Activated B cell treated with CpG ODN at 0.5 μM for 24 hours (primary cell): ENCODE data around the gene TCERG1L. TPM values are rescaled to one million over a fixed set of nuclear protein-coding genes. Genes with fewer than 3 reads are reported as not detected.

Source experiments
- ATAC-seq: fragments of 200-7000 bp; cut with Tn5 transposase; one replicate; pipeline ENCODE4 v1.10.0; 2021; ENCODE audit warnings: low read depth, mild to moderate bottlenecking, moderate library complexity
- CTCF ChIA-PET: fragments of 350-600 bp; sonication (Branson Sonifier 250); formaldehyde crosslinking; loops from one replicate; lab custom pipeline; 2021; ENCODE audit warnings: antibody characterized with exemption; lab: Charles Lee
- POLR2A ChIA-PET: fragments of 350-600 bp; sonication (Branson Sonifier 250); formaldehyde crosslinking; loops from one replicate; lab custom pipeline; 2021; ENCODE audit warnings: antibody characterized with exemption; lab: Charles Lee
- DNase-seq: peaks from one replicate; pipeline ENCODE4 v3.0.0; 2022
- H3K27ac Mint-ChIP-seq: one replicate; pipeline ENCODE4 v1.8.0; 2020; ENCODE audit warnings: mixed read lengths
- H3K27me3 Mint-ChIP-seq: one replicate; pipeline ENCODE4 v1.8.0; 2021; ENCODE audit warnings: mixed read lengths
- H3K36me3 Mint-ChIP-seq: one replicate; pipeline ENCODE4 v1.8.0; 2021; ENCODE audit warnings: low read depth, mixed read lengths
- H3K4me1 Mint-ChIP-seq: one replicate; pipeline ENCODE4 v1.8.0; 2021; ENCODE audit warnings: mixed read lengths
- H3K4me3 Mint-ChIP-seq: one replicate; pipeline ENCODE4 v1.8.0; 2020; ENCODE audit warnings: mild to moderate bottlenecking, mixed read lengths
- H3K9me3 Mint-ChIP-seq: one replicate; pipeline ENCODE4 v1.8.0; 2020; ENCODE audit warnings: mixed read lengths
- intact Hi-C: fragments of 100-400 bp; cut with micrococcal nuclease; formaldehyde crosslinking; loops from one replicate; pipeline ENCODE4 v1.15.1; 2024
- total RNA-seq: library from RNA; stranded (reverse); gene quantifications from 2 replicates; pipeline ENCODE4 v1.2.3, GENCODE V29; 2022
- TF ChIP-seq, protein P1 (sequence below): fragments of 200-600 bp; IDR thresholded peaks from one replicate; pipeline ENCODE4 v1.8.0; 2022; ENCODE audit warnings: antibody characterized with exemption, mild to moderate bottlenecking

TCERG1L gene
- total RNA-seq, 1 donor from 2014 or later = not detected

GRCh38 chr10:131180740-131181415, 130.6 kb downstream of the TCERG1L start:
- Mint-ChIP-seq H3K4me1 (no peaks in the 10 kb centered on the region), H3K4me3 (no peak overlapping the region), H3K9me3 (no peaks in the 10 kb centered on the region), H3K27me3 (no peaks in the 10 kb centered on the region), H3K27ac (no peak overlapping the region), H3K36me3 (no peaks in the 10 kb centered on the region)
- TF ChIP-seq, protein P1, sequence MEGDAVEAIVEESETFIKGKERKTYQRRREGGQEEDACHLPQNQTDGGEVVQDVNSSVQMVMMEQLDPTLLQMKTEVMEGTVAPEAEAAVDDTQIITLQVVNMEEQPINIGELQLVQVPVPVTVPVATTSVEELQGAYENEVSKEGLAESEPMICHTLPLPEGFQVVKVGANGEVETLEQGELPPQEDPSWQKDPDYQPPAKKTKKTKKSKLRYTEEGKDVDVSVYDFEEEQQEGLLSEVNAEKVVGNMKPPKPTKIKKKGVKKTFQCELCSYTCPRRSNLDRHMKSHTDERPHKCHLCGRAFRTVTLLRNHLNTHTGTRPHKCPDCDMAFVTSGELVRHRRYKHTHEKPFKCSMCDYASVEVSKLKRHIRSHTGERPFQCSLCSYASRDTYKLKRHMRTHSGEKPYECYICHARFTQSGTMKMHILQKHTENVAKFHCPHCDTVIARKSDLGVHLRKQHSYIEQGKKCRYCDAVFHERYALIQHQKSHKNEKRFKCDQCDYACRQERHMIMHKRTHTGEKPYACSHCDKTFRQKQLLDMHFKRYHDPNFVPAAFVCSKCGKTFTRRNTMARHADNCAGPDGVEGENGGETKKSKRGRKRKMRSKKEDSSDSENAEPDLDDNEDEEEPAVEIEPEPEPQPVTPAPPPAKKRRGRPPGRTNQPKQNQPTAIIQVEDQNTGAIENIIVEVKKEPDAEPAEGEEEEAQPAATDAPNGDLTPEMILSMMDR = no peak
- DNase-seq = no peak
- no peak for ATAC-seq
- intact Hi-C loops = no loop called here
- ChIA-PET POLR2A (no interaction called here), CTCF (no interaction called here)

GRCh38 chr10:131180086-131180485, 131.4 kb downstream of the TCERG1L start:
- Mint-ChIP-seq H3K4me1 (no peaks in the 10 kb centered on the region), H3K4me3 (no peak overlapping the region), H3K27ac (no peak overlapping the region), H3K9me3 (no peaks in the 10 kb centered on the region), H3K36me3 (no peaks in the 10 kb centered on the region), H3K27me3 (no peaks in the 10 kb centered on the region)
- intact Hi-C loops = no loop called here
- DNase-seq = no peak
- no peak for ATAC-seq
- CTCF ChIA-PET = no interaction called here
- POLR2A ChIA-PET = no interaction called here
- TF ChIP-seq, protein P1 = no peak

- H3K9me3 Mint-ChIP-seq = no peaks in the 10 kb centered on the region
- no peaks in the 10 kb centered on the region for H3K27me3 Mint-ChIP-seq
- no peak for ATAC-seq
- ChIA-PET CTCF (no interaction called here), POLR2A (no interaction called here)
- DNase-seq = no peak
- TF ChIP-seq, protein P1 = no peak
- H3K4me1 Mint-ChIP-seq = no peaks in the 10 kb centered on the region
- H3K36me3 Mint-ChIP-seq = no peaks in the 10 kb centered on the region
- intact Hi-C loops = no loop called here
- no peak overlapping the region for H3K4me3 Mint-ChIP-seq
- H3K27ac Mint-ChIP-seq = no peak overlapping the region
These were observed 132.2 kb downstream of the TCERG1L start for GRCh38 chr10:131179361-131179760.

GRCh38 chr10:131178521-131179331, 132.8 kb downstream of the TCERG1L start:
- ChIA-PET CTCF (no interaction called here), POLR2A (no interaction called here)
- ATAC-seq = no peak
- Mint-ChIP-seq H3K9me3 (no peaks in the 10 kb centered on the region), H3K27ac (no peak overlapping the region), H3K4me1 (no peaks in the 10 kb centered on the region), H3K27me3 (no peaks in the 10 kb centered on the region), H3K36me3 (no peaks in the 10 kb centered on the region), H3K4me3 (no peak overlapping the region)
- DNase-seq = no peak
- TF ChIP-seq, protein P1 = no peak
- intact Hi-C loops = no loop called here
